ENCODE data around the gene SPON1. TPM values are rescaled to one million over a fixed set of nuclear protein-coding genes. Genes with fewer than 3 reads are reported as not detected.

The SPON1 gene
- total RNA-seq, 1 donor from 2014 or later = 76.8 TPM

- Histone ChIP-seq H3K4me3 (no peak overlapping the region), H3K27ac (no peak overlapping the region), H3K4me1 (peaks cover 29% of the 10 kb centered on the region), H3K36me3 (no peaks in the 10 kb centered on the region), H3K9me3 (no peaks in the 10 kb centered on the region), H3K27me3 (no peaks in the 10 kb centered on the region)
- intact Hi-C loops (cut with DNase I) = no loop called here
- no peak for TF ChIP-seq CTCF (IDR thresholded peaks at IDR 0.05)
- ATAC-seq (no peak), DNase-seq (no peak)
Observed at GRCh38 chr11:14193644-14194043, 231.1 kb downstream of the SPON1 start.

- Histone ChIP-seq H3K9me3 (no peaks in the 10 kb centered on the region), H3K36me3 (no peaks in the 10 kb centered on the region), H3K27me3 (no peaks in the 10 kb centered on the region), H3K4me3 (no peak overlapping the region), H3K27ac (no peak overlapping the region), H3K4me1 (no peaks in the 10 kb centered on the region)
- TF ChIP-seq CTCF (IDR thresholded peaks at IDR 0.05) = no peak
- no peak for DNase-seq
- intact Hi-C loops (cut with DNase I) = no loop called here
- ATAC-seq = peak; percentile 20
Observed at GRCh38 chr11:14202251-14203196, 240.0 kb downstream of the SPON1 start.

- Histone ChIP-seq H3K27ac (no peak overlapping the region), H3K4me1 (no peaks in the 10 kb centered on the region), H3K9me3 (no peaks in the 10 kb centered on the region), H3K4me3 (no peak overlapping the region), H3K36me3 (no peaks in the 10 kb centered on the region), H3K27me3 (no peaks in the 10 kb centered on the region)
- intact Hi-C loops (cut with DNase I) = no loop called here
- DNase-seq = no peak
- ATAC-seq = no peak
- no peak for TF ChIP-seq CTCF (IDR thresholded peaks at IDR 0.05)
Observed at GRCh38 chr11:14203321-14203720, 240.8 kb downstream of the SPON1 start.

- Histone ChIP-seq H3K4me1 (no peaks in the 10 kb centered on the region), H3K27ac (no peak overlapping the region), H3K27me3 (no peaks in the 10 kb centered on the region), H3K36me3 (no peaks in the 10 kb centered on the region), H3K4me3 (no peak overlapping the region), H3K9me3 (no peaks in the 10 kb centered on the region)
- DNase-seq (no peak), ATAC-seq (no peak)
- intact Hi-C loops (cut with DNase I) = no loop called here
- no peak for TF ChIP-seq CTCF (IDR thresholded peaks at IDR 0.05)
Observed at GRCh38 chr11:14212986-14213385, 250.5 kb downstream of the SPON1 start.

GRCh38 chr11:14218728-14219127 is 256.2 kb downstream of the SPON1 start:
- Histone ChIP-seq H3K9me3 (no peaks in the 10 kb centered on the region), H3K36me3 (no peaks in the 10 kb centered on the region), H3K27me3 (no peaks in the 10 kb centered on the region), H3K4me1 (peaks cover 3% of the 10 kb centered on the region), H3K27ac (no peak overlapping the region), H3K4me3 (no peak overlapping the region)
- DNase-seq (no peak), ATAC-seq (no peak)
- no peak for TF ChIP-seq CTCF (IDR thresholded peaks at IDR 0.05)
- intact Hi-C loops (cut with DNase I) = no loop called here

Data from upper lobe of right lung (tissue), 1 donor.